GM18951 (cell line): ENCODE data around the gene LAMC2.

Experiments used
- POLR2A ChIP-seq: IDR thresholded peaks from 4 replicates; pipeline ENCODE4 v1.6.1; 2011; ENCODE audit warnings: mild to moderate bottlenecking; ENCODE audit not compliant: insufficient read length, insufficient read depth; ENCODE audit errors: extremely low read depth
- in situ Hi-C: fragments of 300-500 bp; cut with MboI; formaldehyde crosslinking; loops from one replicate; pipeline ENCODE4 v1.12.0; 2022; ENCODE audit warnings: low sequenced_read_pairs, mixed read lengths, inconsistent platforms; ENCODE audit not compliant: unreplicated experiment

Gene LAMC2

GRCh38 chr1:183243161-183244050 is 57.3 kb downstream of the LAMC2 start:
- in situ Hi-C loops, result no loop called here

GRCh38 chr1:183244466-183244865 is 58.4 kb downstream of the LAMC2 start:
- no peak for TF ChIP-seq POLR2A
- in situ Hi-C loops, result no loop called here

More at GRCh38 chr1:183243161-183244050, 57.3 kb downstream of the LAMC2 start:
- TF ChIP-seq POLR2A, result no peak

- TF ChIP-seq POLR2A, result no peak
- in situ Hi-C loops, result no loop called here
Measured at GRCh38 chr1:183245357-183245756, 59.3 kb downstream of the LAMC2 start.

GRCh38 chr1:183246436-183246835 is 60.4 kb downstream of the LAMC2 start:
- in situ Hi-C loops, result no loop called here
- no peak for TF ChIP-seq POLR2A

- in situ Hi-C loops, result no loop called here
- TF ChIP-seq POLR2A, result no peak
Measured at GRCh38 chr1:183247066-183247465, 61.0 kb downstream of the LAMC2 start.

- in situ Hi-C loops, result no loop called here
- TF ChIP-seq POLR2A, result no peak
Measured at GRCh38 chr1:183247484-183247883, 61.4 kb downstream of the LAMC2 start.

GRCh38 chr1:183247931-183248330 is 61.9 kb downstream of the LAMC2 start:
- in situ Hi-C loops, result no loop called here
- no peak for TF ChIP-seq POLR2A

GRCh38 chr1:183248989-183249691 is 63.1 kb downstream of the LAMC2 start:
- in situ Hi-C loops, result no loop called here
- TF ChIP-seq POLR2A, result no peak

- in situ Hi-C loops, result no loop called here
- TF ChIP-seq POLR2A, result no peak
Measured at GRCh38 chr1:183249941-183250452, 63.9 kb downstream of the LAMC2 start.

GRCh38 chr1:183251101-183251958 is 65.3 kb downstream of the LAMC2 start:
- TF ChIP-seq POLR2A, result no peak
- in situ Hi-C loops, result no loop called here

- in situ Hi-C loops, result no loop called here
- no peak for TF ChIP-seq POLR2A
Measured at GRCh38 chr1:183251959-183252450, 65.9 kb downstream of the LAMC2 start.

- TF ChIP-seq POLR2A, result no peak
- in situ Hi-C loops, result no loop called here
Measured at GRCh38 chr1:183255073-183255472, 69.0 kb downstream of the LAMC2 start.

- no peak for TF ChIP-seq POLR2A
- in situ Hi-C loops, result no loop called here
Measured at GRCh38 chr1:183259924-183260323, 73.9 kb downstream of the LAMC2 start.
